Neuronal stem cell (in vitro differentiated cells): Measurements from ENCODE around the gene MICB.
"Not testable (repeated sequence)": the region's sequence is repeated elsewhere in the genome, so short reads cannot be mapped to it uniquely, and the experiment has no call there.

Source experiments
- DNase-seq: peaks from one replicate; pipeline ENCODE4 v3.0.0-alpha.2; 2013; ENCODE audit warnings: low spot score
- H2AFZ ChIP-seq: one replicate; pipeline ENCODE4 v1.6.1; 2013; ENCODE audit warnings: mild to moderate bottlenecking, low read length, inconsistent platforms
- H2AK5ac ChIP-seq: 2 replicates; pipeline ENCODE4 v1.6.1; 2013; ENCODE audit warnings: low read depth, mild to moderate bottlenecking, inconsistent platforms, low read length, moderate library complexity, mixed read lengths
- H2BK120ac ChIP-seq: 2 replicates; pipeline ENCODE4 v1.6.1; 2013; ENCODE audit warnings: low read depth, mild to moderate bottlenecking, inconsistent platforms, low read length, moderate library complexity, mixed read lengths
- H2BK12ac ChIP-seq: one replicate; pipeline ENCODE4 v1.6.1; 2013; ENCODE audit warnings: low read length, inconsistent platforms
- H2BK15ac ChIP-seq: 2 replicates; pipeline ENCODE4 v1.6.1; 2013; ENCODE audit warnings: mild to moderate bottlenecking, low read length, inconsistent platforms, mixed read lengths
- H2BK5ac ChIP-seq: one replicate; pipeline ENCODE4 v1.6.1; 2013; ENCODE audit warnings: inconsistent platforms, mild to moderate bottlenecking, low read length, moderate library complexity
- H3K14ac ChIP-seq: one replicate; pipeline ENCODE4 v1.6.1; 2013; ENCODE audit warnings: low read length, inconsistent platforms
- H3K18ac ChIP-seq: 2 replicates; pipeline ENCODE4 v1.6.1; 2013; ENCODE audit warnings: low read length, inconsistent platforms
- H3K23ac ChIP-seq: 2 replicates; pipeline ENCODE4 v1.6.1; 2013; ENCODE audit warnings: low read depth, mild to moderate bottlenecking, mixed read lengths, low read length, inconsistent platforms; ENCODE audit not compliant: poor library complexity
- H3K27ac ChIP-seq: replicated peaks from 3 replicates; pipeline ENCODE4 v1.5.1; 2013; ENCODE audit warnings: low read length, inconsistent platforms
- H3K27me3 ChIP-seq, 3 experiments: 2 replicates each; pipeline ENCODE4 v1.6.1; 2013; ENCODE audit warnings: low read length in 3 of 3, mild to moderate bottlenecking in 2 of 3, inconsistent platforms in 1 of 3, low read depth in 1 of 3, mixed read lengths in 1 of 3, moderate library complexity in 1 of 3; ENCODE audit not compliant: control insufficient read depth in 3 of 3, insufficient read depth in 3 of 3
- H3K36me3 ChIP-seq, 2 donors: replicated peaks in 1 of 2; 2 replicates each; pipeline ENCODE4 v1.6.1; 2013; ENCODE audit warnings: low read length in 2 of 2; ENCODE audit not compliant: control insufficient read depth in 2 of 2, insufficient read depth in 2 of 2
- H3K4ac ChIP-seq: 2 replicates; pipeline ENCODE4 v1.6.1; 2013; ENCODE audit warnings: inconsistent platforms, mild to moderate bottlenecking, low read length, moderate library complexity
- H3K4me1 ChIP-seq, 2 donors: 1 replicate in 1 of 2; 2 replicates in 1 of 2; pipeline ENCODE4 v1.6.1; 2013; ENCODE audit warnings: low read length in 2 of 2, low read depth in 1 of 2; ENCODE audit not compliant: control insufficient read depth in 2 of 2, insufficient read depth in 1 of 2
- H3K4me2 ChIP-seq: one replicate; pipeline ENCODE4 v1.6.1; 2013; ENCODE audit warnings: mild to moderate bottlenecking, low read length, inconsistent platforms; ENCODE audit not compliant: insufficient read depth, poor library complexity, severe bottlenecking
- H3K4me3 ChIP-seq, 2 donors: 2 replicates each; pipeline ENCODE4 v1.5.1; 2013; ENCODE audit warnings: low read length in 2 of 2, mild to moderate bottlenecking in 2 of 2, inconsistent platforms in 1 of 2, moderate library complexity in 1 of 2
- H3K79me1 ChIP-seq: one replicate; pipeline ENCODE4 v1.6.1; 2013; ENCODE audit warnings: low read depth, mild to moderate bottlenecking, inconsistent platforms, low read length, moderate library complexity
- H3K9ac ChIP-seq: one replicate; pipeline ENCODE4 v1.6.1; 2013; ENCODE audit warnings: mild to moderate bottlenecking, low read depth, low read length, inconsistent platforms; ENCODE audit not compliant: poor library complexity
- H3K9me3 ChIP-seq, 2 donors: replicated peaks in 1 of 2; 2 replicates each; pipeline versions ENCODE3 to v1.6.1; 2013; ENCODE audit warnings: low read length in 2 of 2, mild to moderate bottlenecking in 2 of 2, inconsistent platforms in 1 of 2, low read depth in 1 of 2, mixed read lengths in 1 of 2, moderate library complexity in 1 of 2; ENCODE audit not compliant: control insufficient read depth in 2 of 2, insufficient read depth in 1 of 2
- H4K8ac ChIP-seq: one replicate; pipeline ENCODE4 v1.6.1; 2013; ENCODE audit warnings: low read depth, mild to moderate bottlenecking, inconsistent platforms, low read length, moderate library complexity
- H4K91ac ChIP-seq: one replicate; pipeline ENCODE4 v1.6.1; 2013; ENCODE audit warnings: low read length, low read depth, mild to moderate bottlenecking, inconsistent platforms; ENCODE audit not compliant: poor library complexity
- WGBS, 2 donors: extraction: QIAGEN DNeasy Blood & Tissue Kit; methylation state at CpG; one replicate each; pipeline ENCODE4 v1.1.7; 2013; ENCODE audit warnings: missing lambda C conversion rate in 2 of 2, mixed read lengths in 1 of 2; ENCODE audit not compliant: insufficient read length in 2 of 2, insufficient replicate concordance in 1 of 2; ENCODE audit errors: extremely low coverage in 2 of 2; 5-methylcytosine and 5-hydroxymethylcytosine counted together

MICB gene

GRCh38 chr6:31490115-31490873 is 7.7 kb upstream of the MICB start:
- H3K4ac ChIP-seq, result no peak overlapping the region
- DNase-seq, result no peak
- no peak overlapping the region for H3K4me2 ChIP-seq
- no peak overlapping the region for H3K14ac ChIP-seq
- WGBS, 2 donors, result no CpG with 5 or more reads among the region's 16 CpGs
- no peak overlapping the region for H2BK5ac ChIP-seq
- no peak overlapping the region for H3K4me3 ChIP-seq
- H3K36me3 ChIP-seq, result no peaks in the 10 kb centered on the region
- no peaks in the 10 kb centered on the region for H3K9me3 ChIP-seq
- H4K91ac ChIP-seq, result no peak overlapping the region
- no peak overlapping the region for H2BK12ac ChIP-seq
- H2BK120ac ChIP-seq, result no peak overlapping the region
- no peak overlapping the region for H3K23ac ChIP-seq
- no peaks in the 10 kb centered on the region for H3K79me1 ChIP-seq
- peaks cover 0 to 32% (median 5%) of the 10 kb centered on the region in 3 experiments for H3K27me3 ChIP-seq
- no peak overlapping the region for H4K8ac ChIP-seq
- no peak overlapping the region for H2BK15ac ChIP-seq
- H2AK5ac ChIP-seq, result no peak overlapping the region
- H3K4me1 ChIP-seq, result peaks cover 0 to 5% of the 10 kb centered on the region in 2 donors
- no peak overlapping the region for H3K18ac ChIP-seq
- no peak overlapping the region for H2AFZ ChIP-seq
- H3K9ac ChIP-seq, result no peak overlapping the region
- no peak overlapping the region for H3K27ac ChIP-seq

GRCh38 chr6:31493550-31493874 is 4.4 kb upstream of the MICB start:
- H3K9me3 ChIP-seq, H3K79me1 ChIP-seq, H2BK15ac ChIP-seq, H2BK5ac ChIP-seq, H4K8ac ChIP-seq, H4K91ac ChIP-seq, H3K4me3 ChIP-seq, H3K23ac ChIP-seq, H3K9ac ChIP-seq, H3K14ac ChIP-seq, H3K27ac ChIP-seq, DNase-seq, H2BK12ac ChIP-seq, H3K18ac ChIP-seq, H2AFZ ChIP-seq, H2AK5ac ChIP-seq, H3K36me3 ChIP-seq, H3K4ac ChIP-seq, H2BK120ac ChIP-seq: not testable (repeated sequence)
- Histone ChIP-seq H3K4me2 (peak overlapping the region; percentile 96), H3K27me3 (peaks cover 0 to 61% (median 19%) of the 10 kb centered on the region in 3 experiments), H3K4me1 (peaks cover 0 to 11% of the 10 kb centered on the region in 2 donors)
- 100% methylated on average over 1 of the region's 2 CpGs; no CpG with 5 or more reads in 1 of the 2 donors for WGBS, 2 donors

DNA sequence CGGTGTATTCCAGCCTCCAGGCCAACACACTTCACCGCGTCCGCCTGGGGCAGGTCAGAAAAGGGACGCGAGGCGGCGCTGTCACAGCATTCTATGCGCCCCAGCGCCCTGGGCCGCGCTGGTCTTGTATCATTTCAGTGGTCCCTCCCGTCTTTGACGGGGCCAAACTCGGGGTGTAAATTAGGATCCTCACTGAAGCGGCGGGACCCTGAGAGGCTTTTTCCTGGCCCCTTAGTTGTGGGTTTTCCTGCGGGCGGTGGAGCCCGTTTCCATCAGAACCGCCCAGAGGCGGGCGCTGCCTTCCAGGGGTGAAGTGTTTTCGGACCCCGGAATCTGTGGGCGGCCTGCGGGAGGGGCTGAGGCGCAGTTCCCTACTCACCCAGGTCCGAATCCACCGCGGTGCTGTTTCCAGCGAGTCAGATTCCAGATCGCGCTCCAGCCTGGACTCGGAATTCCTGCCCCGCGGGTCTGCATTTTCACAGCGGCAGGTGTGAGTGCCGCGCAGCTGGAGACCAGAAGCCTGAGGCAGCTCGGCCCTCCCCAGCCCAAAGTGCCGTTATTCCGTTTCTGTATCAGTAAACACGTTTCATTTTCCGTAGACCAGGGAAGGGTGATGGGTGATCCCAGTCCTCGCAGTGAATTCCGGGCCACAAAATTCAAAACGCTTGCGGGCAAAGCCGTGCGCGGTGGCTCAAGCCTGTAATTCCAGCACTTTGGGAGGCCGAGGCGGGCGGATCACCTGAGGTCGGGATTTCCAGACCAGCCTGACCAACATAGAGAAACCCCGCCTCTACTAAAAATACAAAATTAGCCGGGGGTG is 3.9 kb upstream of the MICB start:
- no CpG with 5 or more reads among the region's 58 CpGs for WGBS, 2 donors
- H3K27me3 ChIP-seq, result peaks cover 0 to 66% (median 25%) of the 10 kb centered on the region in 3 experiments
- no peak overlapping the region for H2BK12ac ChIP-seq

GRCh38 chr6:31495580-31495979 is 2.4 kb upstream of the MICB start:
- WGBS, 2 donors, result no CpG with 5 or more reads among the region's 2 CpGs
- Histone ChIP-seq H3K14ac (no peak overlapping the region), H3K79me1 (no peaks in the 10 kb centered on the region), H3K9me3 (no peaks in the 10 kb centered on the region), H2BK120ac (no peak overlapping the region), H3K23ac (no peak overlapping the region), H3K36me3 (no peaks in the 10 kb centered on the region), H3K4me3 (no peak overlapping the region), H4K91ac (no peak overlapping the region), H2BK12ac (no peak overlapping the region), H2AK5ac (no peak overlapping the region), H3K4me2 (no peak overlapping the region), H3K4me1 (peaks cover 0 to 11% of the 10 kb centered on the region in 2 donors), H3K27me3 (peaks cover 0 to 75% (median 28%) of the 10 kb centered on the region in 3 experiments), H3K4ac (no peak overlapping the region), H2BK5ac (no peak overlapping the region), H2BK15ac (no peak overlapping the region), H3K18ac (no peak overlapping the region), H4K8ac (no peak overlapping the region), H3K27ac (no peak overlapping the region), H2AFZ (no peak overlapping the region), H3K9ac (no peak overlapping the region)
- DNase-seq, result no peak

More for the DNA sequence above, 3.9 kb upstream of the MICB start:
- Histone ChIP-seq H3K9me3 (no peaks in the 10 kb centered on the region), H3K36me3 (no peaks in the 10 kb centered on the region), H2BK120ac (peak overlapping the region; percentile 87), H2AFZ (peak overlapping the region; percentile 85), H2AK5ac (no peak overlapping the region), H3K14ac (no peak overlapping the region), H3K23ac (no peak overlapping the region), H4K8ac (no peak overlapping the region), H2BK5ac (no peak overlapping the region), H3K4me3 (peak overlapping the region; percentile 15 to 83), H3K4ac (no peak overlapping the region), H3K4me1 (peaks cover 0 to 11% of the 10 kb centered on the region in 2 donors), H4K91ac (no peak overlapping the region), H3K79me1 (no peaks in the 10 kb centered on the region), H3K9ac (peak overlapping the region; percentile 90), H3K18ac (peak overlapping the region; percentile 95), H3K27ac (no peak overlapping the region), H2BK15ac (no peak overlapping the region), H3K4me2 (peak overlapping the region; percentile 96)
- DNase-seq, result peak; percentile 70
